ENCODE measurements around the gene ALG5. TPM values are rescaled to one million over a fixed set of nuclear protein-coding genes. Genes with fewer than 3 reads are reported as not detected.

ALG5 gene
- total RNA-seq, 1 experiment from 2014 or later = 27.0 TPM

GRCh38 chr13:37014609-37015008 is 15.5 kb upstream of the ALG5 start:
- Histone ChIP-seq H3K9ac (ENCODE audit: extremely low read depth, insufficient read length, low read length) (no peak overlapping the region), H3K14ac (ENCODE audit: insufficient read depth, low read length) (no peak overlapping the region), H4K91ac (ENCODE audit: insufficient read length, low read depth, low read length) (no peak overlapping the region), H3K79me2 (ENCODE audit: insufficient read depth, low read length) (no peaks in the 10 kb centered on the region), H4K8ac (replicated peaks; ENCODE audit: insufficient read length, low read depth, low read length) (no peak overlapping the region), H3K4me2 (ENCODE audit: insufficient read depth, insufficient read length, low read length) (no peak overlapping the region), H2AFZ (ENCODE audit: low read length) (no peak overlapping the region), H2BK15ac (ENCODE audit: low read depth, low read length) (no peak overlapping the region), H2AK5ac (ENCODE audit: insufficient read length, low read length) (no peak overlapping the region), H3K56ac (ENCODE audit: insufficient read length, low read depth, low read length) (no peak overlapping the region), H3K23me2 (ENCODE audit: insufficient read length, low read depth, low read length, poor library complexity, severe bottlenecking) (no peaks in the 10 kb centered on the region), H2BK12ac (ENCODE audit: insufficient read length, low read depth, low read length) (no peak overlapping the region), H3K4ac (ENCODE audit: low read depth, low read length) (no peak overlapping the region), H3K4me1 (ENCODE audit: insufficient read depth, low read length) (no peaks in the 10 kb centered on the region), H4K5ac (ENCODE audit: insufficient read length, low read depth, low read length) (no peak overlapping the region), H3T11ph (ENCODE audit: low read length) (no peak overlapping the region), H3K79me1 (ENCODE audit: insufficient read depth, low read depth, low read length, poor library complexity, severe bottlenecking) (no peaks in the 10 kb centered on the region), H3K27ac (ENCODE audit: insufficient read length, low read depth, low read length) (no peak overlapping the region), H2BK20ac (ENCODE audit: low read depth, low read length, poor library complexity, severe bottlenecking) (no peak overlapping the region), H4K20me1 (ENCODE audit: control insufficient read depth, insufficient read depth, insufficient read length) (no peaks in the 10 kb centered on the region), H2BK5ac (ENCODE audit: insufficient read length, low read length) (no peak overlapping the region), H3K23ac (ENCODE audit: insufficient read length, low read depth, low read length) (no peak overlapping the region), H3K18ac (ENCODE audit: insufficient read length, low read depth, low read length) (no peak overlapping the region), H3K27me3 (ENCODE audit: insufficient read depth, low read length) (no peaks in the 10 kb centered on the region), H2BK120ac (ENCODE audit: low read depth, low read length, poor library complexity, severe bottlenecking) (no peak overlapping the region), H3K9me3 (ENCODE audit: control insufficient read depth, low read depth, low read length) (no peaks in the 10 kb centered on the region)
- peak overlapping the region in 1 of 3 experiments; percentile 39; a peak in 1 of 7 replicates for H3K27ac Mint-ChIP-seq
- H3K27me3 Mint-ChIP-seq (ENCODE audit: low read depth) = no peaks in the 10 kb centered on the region
- H3K9me3 Mint-ChIP-seq = no peaks in the 10 kb centered on the region
- WGBS (ENCODE audit: extremely low coverage, insufficient read length, low lambda C conversion rate) = no CpG with 5 or more reads among the region's 1 CpG
- no peak for DNase-seq
- no peak for TF ChIP-seq CTCF (conservative IDR thresholded peaks at IDR 0.05)
- peaks cover 28 to 62% (median 55%) of the 10 kb centered on the region in 3 experiments; a peak in 6 of 7 replicates for H3K36me3 Mint-ChIP-seq (ENCODE audit: insufficient read depth in 1 of 3, low read depth in 3 of 3)
- no peaks in the 10 kb centered on the region for H3K4me1 Mint-ChIP-seq
- H3K4me3 Mint-ChIP-seq = no peak overlapping the region
